Measurements from ENCODE around the gene HIVEP2. TPM values are rescaled to one million over a fixed set of nuclear protein-coding genes. Genes with fewer than 3 reads are reported as not detected.

The HIVEP2 gene
- total RNA-seq, 1 experiment from 2014 or later = 4.2 TPM

DNA sequence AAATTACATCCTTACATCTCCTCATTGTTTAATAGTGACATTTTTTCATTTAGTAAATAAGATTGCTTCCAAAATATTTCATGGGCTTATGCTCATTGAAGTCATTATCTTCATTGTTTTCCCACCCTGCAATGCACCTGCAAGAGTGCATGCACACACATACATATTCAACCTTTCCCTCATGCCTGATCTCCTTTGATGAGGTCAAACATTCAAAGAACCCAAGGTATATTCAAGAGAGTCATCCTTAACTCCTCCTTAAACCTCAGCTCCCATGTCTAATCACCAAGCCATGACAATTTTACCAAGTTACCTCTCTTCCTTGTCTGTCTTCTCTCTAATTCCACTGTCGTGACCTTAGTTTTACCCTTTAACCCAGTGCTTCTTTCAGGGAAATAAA, 56.5 kb downstream of the HIVEP2 start:
- no peak overlapping the region for H3K4ac ChIP-seq (ENCODE audit: low read depth, low read length)
- no peak overlapping the region for H2AFZ ChIP-seq (ENCODE audit: low read length)
- H2AK5ac ChIP-seq (ENCODE audit: insufficient read length, low read length) = no peak overlapping the region
- H3K56ac ChIP-seq (ENCODE audit: insufficient read length, low read depth, low read length) = no peak overlapping the region
- Mint-ChIP-seq H3K9me3 (no peaks in the 10 kb centered on the region), H3K4me3 (no peak overlapping the region), H3K27ac (no peak overlapping the region), H3K4me1 (peaks cover 34 to 39% of the 10 kb centered on the region in 2 experiments), H3K36me3 (ENCODE audit: insufficient read depth in 1 of 3, low read depth in 3 of 3) (no peaks in the 10 kb centered on the region), H3K27me3 (ENCODE audit: low read depth) (no peaks in the 10 kb centered on the region)
- H3K14ac ChIP-seq (ENCODE audit: insufficient read depth, low read length) = no peak overlapping the region
- H2BK12ac ChIP-seq (ENCODE audit: insufficient read length, low read depth, low read length) = no peak overlapping the region
- H3K27me3 ChIP-seq (ENCODE audit: insufficient read depth, low read length) = no peaks in the 10 kb centered on the region
- H3K9me3 ChIP-seq (ENCODE audit: control insufficient read depth, low read depth, low read length) = no peaks in the 10 kb centered on the region
- no peaks in the 10 kb centered on the region for H3K79me2 ChIP-seq (ENCODE audit: insufficient read depth, low read length)
- no peak overlapping the region for H3K9ac ChIP-seq (ENCODE audit: extremely low read depth, insufficient read length, low read length)
- no peaks in the 10 kb centered on the region for H3K23me2 ChIP-seq (ENCODE audit: insufficient read length, low read depth, low read length, poor library complexity, severe bottlenecking)
- no peak overlapping the region for H4K8ac ChIP-seq (replicated peaks; ENCODE audit: insufficient read length, low read depth, low read length)
- H2BK15ac ChIP-seq (ENCODE audit: low read depth, low read length) = no peak overlapping the region
- no peak overlapping the region for H2BK120ac ChIP-seq (ENCODE audit: low read depth, low read length, poor library complexity, severe bottlenecking)
- no peak overlapping the region for H3K23ac ChIP-seq (ENCODE audit: insufficient read length, low read depth, low read length)
- no peak overlapping the region for H2BK5ac ChIP-seq (ENCODE audit: insufficient read length, low read length)
- no peaks in the 10 kb centered on the region for H4K20me1 ChIP-seq (ENCODE audit: control insufficient read depth, insufficient read depth, insufficient read length)
- no peak for DNase-seq
- H3K4me2 ChIP-seq (ENCODE audit: insufficient read depth, insufficient read length, low read length) = no peak overlapping the region
- no peak overlapping the region for H3K18ac ChIP-seq (ENCODE audit: insufficient read length, low read depth, low read length)
- peaks cover 5% of the 10 kb centered on the region; the same call in 1 of the 2 replicates for H3K4me1 ChIP-seq (ENCODE audit: insufficient read depth, low read length)
- H3K27ac ChIP-seq (ENCODE audit: insufficient read length, low read depth, low read length) = no peak overlapping the region
- no peak overlapping the region for H4K5ac ChIP-seq (ENCODE audit: insufficient read length, low read depth, low read length)
- H3T11ph ChIP-seq (ENCODE audit: low read length) = no peak overlapping the region
- no peaks in the 10 kb centered on the region for H3K79me1 ChIP-seq (ENCODE audit: insufficient read depth, low read depth, low read length, poor library complexity, severe bottlenecking)
- no peak overlapping the region for H2BK20ac ChIP-seq (ENCODE audit: low read depth, low read length, poor library complexity, severe bottlenecking)
- H4K91ac ChIP-seq (ENCODE audit: insufficient read length, low read depth, low read length) = no peak overlapping the region
- TF ChIP-seq, protein P1, sequence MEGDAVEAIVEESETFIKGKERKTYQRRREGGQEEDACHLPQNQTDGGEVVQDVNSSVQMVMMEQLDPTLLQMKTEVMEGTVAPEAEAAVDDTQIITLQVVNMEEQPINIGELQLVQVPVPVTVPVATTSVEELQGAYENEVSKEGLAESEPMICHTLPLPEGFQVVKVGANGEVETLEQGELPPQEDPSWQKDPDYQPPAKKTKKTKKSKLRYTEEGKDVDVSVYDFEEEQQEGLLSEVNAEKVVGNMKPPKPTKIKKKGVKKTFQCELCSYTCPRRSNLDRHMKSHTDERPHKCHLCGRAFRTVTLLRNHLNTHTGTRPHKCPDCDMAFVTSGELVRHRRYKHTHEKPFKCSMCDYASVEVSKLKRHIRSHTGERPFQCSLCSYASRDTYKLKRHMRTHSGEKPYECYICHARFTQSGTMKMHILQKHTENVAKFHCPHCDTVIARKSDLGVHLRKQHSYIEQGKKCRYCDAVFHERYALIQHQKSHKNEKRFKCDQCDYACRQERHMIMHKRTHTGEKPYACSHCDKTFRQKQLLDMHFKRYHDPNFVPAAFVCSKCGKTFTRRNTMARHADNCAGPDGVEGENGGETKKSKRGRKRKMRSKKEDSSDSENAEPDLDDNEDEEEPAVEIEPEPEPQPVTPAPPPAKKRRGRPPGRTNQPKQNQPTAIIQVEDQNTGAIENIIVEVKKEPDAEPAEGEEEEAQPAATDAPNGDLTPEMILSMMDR (conservative IDR thresholded peaks at IDR 0.05) = no peak
- no CpG with 5 or more reads among the region's 1 CpG for WGBS (ENCODE audit: extremely low coverage, insufficient read length, low lambda C conversion rate)
